ENCODE data around the gene VASH2. TPM values are rescaled to one million over a fixed set of nuclear protein-coding genes. Genes with fewer than 3 reads are reported as not detected.

The VASH2 gene
- total and polyA plus RNA-seq, 2 experiments from 2014 or later: 129 to 381 TPM

DNA sequence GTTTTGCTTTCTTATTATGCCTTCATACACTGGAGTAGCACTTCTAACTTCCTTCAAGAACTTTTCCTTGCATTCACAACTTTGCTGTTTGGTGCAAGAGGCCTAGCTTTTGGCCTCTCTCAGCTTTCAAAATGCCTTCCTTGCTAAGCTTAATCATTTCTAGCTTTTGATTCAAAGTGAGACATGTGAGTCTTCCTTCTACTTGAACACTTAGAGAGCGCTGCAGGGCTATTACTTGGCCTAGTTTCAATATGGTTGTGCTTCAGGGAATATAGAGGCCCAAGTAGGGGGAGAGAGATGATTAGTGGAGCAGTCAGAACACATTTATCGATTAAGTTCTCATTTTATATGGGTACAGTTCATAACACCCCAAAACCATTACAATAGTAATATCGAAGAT lies 52.9 kb downstream of the VASH2 start:
- peaks cover 8% of the 10 kb centered on the region for H3K4me1 ChIP-seq (ENCODE audit: insufficient read depth)
- no peaks in the 10 kb centered on the region for H4K20me1 ChIP-seq (replicated peaks; ENCODE audit: insufficient read depth)
- ATAC-seq (no peak), DNase-seq (ENCODE audit: low spot score) (no peak)
- H3K27me3 Mint-ChIP-seq (ENCODE audit: insufficient read depth, low read depth, poor library complexity): no peaks in the 10 kb centered on the region
- H3K36me3 ChIP-seq (ENCODE audit: insufficient read depth): peaks cover 12% of the 10 kb centered on the region
- peaks cover 66% of the 10 kb centered on the region for H3K36me3 Mint-ChIP-seq (ENCODE audit: low read depth)
- no peaks in the 10 kb centered on the region for H3K79me2 ChIP-seq (replicated peaks; ENCODE audit: insufficient read depth)
- H3K4me3 ChIP-seq: no peak overlapping the region
- no peak overlapping the region for H3K4me3 Mint-ChIP-seq
- no peaks in the 10 kb centered on the region for H3K27me3 ChIP-seq (ENCODE audit: insufficient read depth)
- H3K27ac Mint-ChIP-seq: no peak overlapping the region
- no peak overlapping the region for H3K4me2 ChIP-seq
- no peaks in the 10 kb centered on the region for H3K9me3 Mint-ChIP-seq
- no peaks in the 10 kb centered on the region; the same call in 1 of the 2 replicates for H3F3A ChIP-seq (replicated peaks; ENCODE audit: low read depth)
- TF ChIP-seq, protein P1, sequence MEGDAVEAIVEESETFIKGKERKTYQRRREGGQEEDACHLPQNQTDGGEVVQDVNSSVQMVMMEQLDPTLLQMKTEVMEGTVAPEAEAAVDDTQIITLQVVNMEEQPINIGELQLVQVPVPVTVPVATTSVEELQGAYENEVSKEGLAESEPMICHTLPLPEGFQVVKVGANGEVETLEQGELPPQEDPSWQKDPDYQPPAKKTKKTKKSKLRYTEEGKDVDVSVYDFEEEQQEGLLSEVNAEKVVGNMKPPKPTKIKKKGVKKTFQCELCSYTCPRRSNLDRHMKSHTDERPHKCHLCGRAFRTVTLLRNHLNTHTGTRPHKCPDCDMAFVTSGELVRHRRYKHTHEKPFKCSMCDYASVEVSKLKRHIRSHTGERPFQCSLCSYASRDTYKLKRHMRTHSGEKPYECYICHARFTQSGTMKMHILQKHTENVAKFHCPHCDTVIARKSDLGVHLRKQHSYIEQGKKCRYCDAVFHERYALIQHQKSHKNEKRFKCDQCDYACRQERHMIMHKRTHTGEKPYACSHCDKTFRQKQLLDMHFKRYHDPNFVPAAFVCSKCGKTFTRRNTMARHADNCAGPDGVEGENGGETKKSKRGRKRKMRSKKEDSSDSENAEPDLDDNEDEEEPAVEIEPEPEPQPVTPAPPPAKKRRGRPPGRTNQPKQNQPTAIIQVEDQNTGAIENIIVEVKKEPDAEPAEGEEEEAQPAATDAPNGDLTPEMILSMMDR (conservative IDR thresholded peaks at IDR 0.05; ENCODE audit: low read depth in 2 of 2): no peak
- no peak for TF ChIP-seq REST (IDR thresholded peaks at IDR 0.05; ENCODE audit: unreplicated experiment)
- TF ChIP-seq, protein P2, sequence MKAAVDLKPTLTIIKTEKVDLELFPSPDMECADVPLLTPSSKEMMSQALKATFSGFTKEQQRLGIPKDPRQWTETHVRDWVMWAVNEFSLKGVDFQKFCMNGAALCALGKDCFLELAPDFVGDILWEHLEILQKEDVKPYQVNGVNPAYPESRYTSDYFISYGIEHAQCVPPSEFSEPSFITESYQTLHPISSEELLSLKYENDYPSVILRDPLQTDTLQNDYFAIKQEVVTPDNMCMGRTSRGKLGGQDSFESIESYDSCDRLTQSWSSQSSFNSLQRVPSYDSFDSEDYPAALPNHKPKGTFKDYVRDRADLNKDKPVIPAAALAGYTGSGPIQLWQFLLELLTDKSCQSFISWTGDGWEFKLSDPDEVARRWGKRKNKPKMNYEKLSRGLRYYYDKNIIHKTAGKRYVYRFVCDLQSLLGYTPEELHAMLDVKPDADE (IDR thresholded peaks at IDR 0.05): no peak
- TF ChIP-seq ZNF114 (CRISPR knock-in tag; IDR thresholded peaks at IDR 0.05): no peak
- no peak for TF ChIP-seq STAT1 (IDR thresholded peaks at IDR 0.05; ENCODE audit: unreplicated experiment)
- TF ChIP-seq CREB1 (CRISPR knock-in tag; IDR thresholded peaks at IDR 0.05; ENCODE audit: low read depth): no peak
- TF ChIP-seq EZH2 (IDR thresholded peaks at IDR 0.05; ENCODE audit: low read depth, unreplicated experiment): no peak
- no peak for TF ChIP-seq JUNB (IDR thresholded peaks at IDR 0.05; ENCODE audit: unreplicated experiment)
- no peak for TF ChIP-seq POLR2AphosphoS5 (IDR thresholded peaks at IDR 0.05; ENCODE audit: low read depth)
- TF ChIP-seq, protein P3, sequence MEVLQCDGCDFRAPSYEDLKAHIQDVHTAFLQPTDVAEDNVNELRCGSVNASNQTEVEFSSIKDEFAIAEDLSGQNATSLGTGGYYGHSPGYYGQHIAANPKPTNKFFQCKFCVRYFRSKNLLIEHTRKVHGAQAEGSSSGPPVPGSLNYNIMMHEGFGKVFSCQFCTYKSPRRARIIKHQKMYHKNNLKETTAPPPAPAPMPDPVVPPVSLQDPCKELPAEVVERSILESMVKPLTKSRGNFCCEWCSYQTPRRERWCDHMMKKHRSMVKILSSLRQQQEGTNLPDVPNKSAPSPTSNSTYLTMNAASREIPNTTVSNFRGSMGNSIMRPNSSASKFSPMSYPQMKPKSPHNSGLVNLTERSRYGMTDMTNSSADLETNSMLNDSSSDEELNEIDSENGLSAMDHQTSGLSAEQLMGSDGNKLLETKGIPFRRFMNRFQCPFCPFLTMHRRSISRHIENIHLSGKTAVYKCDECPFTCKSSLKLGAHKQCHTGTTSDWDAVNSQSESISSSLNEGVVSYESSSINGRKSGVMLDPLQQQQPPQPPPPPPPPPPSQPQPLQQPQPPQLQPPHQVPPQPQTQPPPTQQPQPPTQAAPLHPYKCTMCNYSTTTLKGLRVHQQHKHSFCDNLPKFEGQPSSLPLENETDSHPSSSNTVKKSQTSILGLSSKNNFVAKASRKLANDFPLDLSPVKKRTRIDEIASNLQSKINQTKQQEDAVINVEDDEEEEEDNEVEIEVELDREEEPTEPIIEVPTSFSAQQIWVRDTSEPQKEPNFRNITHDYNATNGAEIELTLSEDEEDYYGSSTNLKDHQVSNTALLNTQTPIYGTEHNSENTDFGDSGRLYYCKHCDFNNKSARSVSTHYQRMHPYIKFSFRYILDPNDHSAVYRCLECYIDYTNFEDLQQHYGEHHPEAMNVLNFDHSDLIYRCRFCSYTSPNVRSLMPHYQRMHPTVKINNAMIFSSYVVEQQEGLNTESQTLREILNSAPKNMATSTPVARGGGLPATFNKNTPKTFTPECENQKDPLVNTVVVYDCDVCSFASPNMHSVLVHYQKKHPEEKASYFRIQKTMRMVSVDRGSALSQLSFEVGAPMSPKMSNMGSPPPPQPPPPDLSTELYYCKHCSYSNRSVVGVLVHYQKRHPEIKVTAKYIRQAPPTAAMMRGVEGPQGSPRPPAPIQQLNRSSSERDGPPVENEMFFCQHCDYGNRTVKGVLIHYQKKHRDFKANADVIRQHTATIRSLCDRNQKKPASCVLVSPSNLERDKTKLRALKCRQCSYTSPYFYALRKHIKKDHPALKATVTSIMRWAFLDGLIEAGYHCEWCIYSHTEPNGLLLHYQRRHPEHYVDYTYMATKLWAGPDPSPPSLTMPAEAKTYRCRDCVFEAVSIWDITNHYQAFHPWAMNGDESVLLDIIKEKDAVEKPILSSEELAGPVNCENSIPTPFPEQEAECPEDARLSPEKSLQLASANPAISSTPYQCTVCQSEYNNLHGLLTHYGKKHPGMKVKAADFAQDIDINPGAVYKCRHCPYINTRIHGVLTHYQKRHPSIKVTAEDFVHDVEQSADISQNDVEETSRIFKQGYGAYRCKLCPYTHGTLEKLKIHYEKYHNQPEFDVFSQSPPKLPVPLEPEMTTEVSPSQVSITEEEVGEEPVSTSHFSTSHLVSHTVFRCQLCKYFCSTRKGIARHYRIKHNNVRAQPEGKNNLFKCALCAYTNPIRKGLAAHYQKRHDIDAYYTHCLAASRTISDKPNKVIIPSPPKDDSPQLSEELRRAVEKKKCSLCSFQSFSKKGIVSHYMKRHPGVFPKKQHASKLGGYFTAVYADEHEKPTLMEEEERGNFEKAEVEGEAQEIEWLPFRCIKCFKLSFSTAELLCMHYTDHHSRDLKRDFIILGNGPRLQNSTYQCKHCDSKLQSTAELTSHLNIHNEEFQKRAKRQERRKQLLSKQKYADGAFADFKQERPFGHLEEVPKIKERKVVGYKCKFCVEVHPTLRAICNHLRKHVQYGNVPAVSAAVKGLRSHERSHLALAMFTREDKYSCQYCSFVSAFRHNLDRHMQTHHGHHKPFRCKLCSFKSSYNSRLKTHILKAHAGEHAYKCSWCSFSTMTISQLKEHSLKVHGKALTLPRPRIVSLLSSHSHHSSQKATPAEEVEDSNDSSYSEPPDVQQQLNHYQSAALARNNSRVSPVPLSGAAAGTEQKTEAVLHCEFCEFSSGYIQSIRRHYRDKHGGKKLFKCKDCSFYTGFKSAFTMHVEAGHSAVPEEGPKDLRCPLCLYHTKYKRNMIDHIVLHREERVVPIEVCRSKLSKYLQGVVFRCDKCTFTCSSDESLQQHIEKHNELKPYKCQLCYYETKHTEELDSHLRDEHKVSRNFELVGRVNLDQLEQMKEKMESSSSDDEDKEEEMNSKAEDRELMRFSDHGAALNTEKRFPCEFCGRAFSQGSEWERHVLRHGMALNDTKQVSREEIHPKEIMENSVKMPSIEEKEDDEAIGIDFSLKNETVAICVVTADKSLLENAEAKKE (CRISPR knock-in tag; IDR thresholded peaks at IDR 0.05): no peak
- no peak for TF ChIP-seq NANOG (IDR thresholded peaks at IDR 0.05; ENCODE audit: borderline replicate concordance)
- TF ChIP-seq ZNF331 (CRISPR knock-in tag; IDR thresholded peaks at IDR 0.05; ENCODE audit: low read depth): no peak
- no peak for TF ChIP-seq EZH2phosphoT487 (IDR thresholded peaks at IDR 0.05; ENCODE audit: unreplicated experiment)
- no peak overlapping the region for H2AFZ ChIP-seq
- H3K27ac ChIP-seq (ENCODE audit: low read depth): no peak overlapping the region
- H3K4me1 Mint-ChIP-seq: peaks cover 6% of the 10 kb centered on the region
- H3K9me2 ChIP-seq (ENCODE audit: insufficient read depth): no peaks in the 10 kb centered on the region
